ENCODE results near the gene WFS1. TPM values are rescaled to one million over a fixed set of nuclear protein-coding genes. Genes with fewer than 3 reads are reported as not detected.

The WFS1 gene
- total and polyA plus RNA-seq, 2 of the 4 experiments (the other 2 are of a cell fraction), result 9.7 to 42.4 TPM

DNA sequence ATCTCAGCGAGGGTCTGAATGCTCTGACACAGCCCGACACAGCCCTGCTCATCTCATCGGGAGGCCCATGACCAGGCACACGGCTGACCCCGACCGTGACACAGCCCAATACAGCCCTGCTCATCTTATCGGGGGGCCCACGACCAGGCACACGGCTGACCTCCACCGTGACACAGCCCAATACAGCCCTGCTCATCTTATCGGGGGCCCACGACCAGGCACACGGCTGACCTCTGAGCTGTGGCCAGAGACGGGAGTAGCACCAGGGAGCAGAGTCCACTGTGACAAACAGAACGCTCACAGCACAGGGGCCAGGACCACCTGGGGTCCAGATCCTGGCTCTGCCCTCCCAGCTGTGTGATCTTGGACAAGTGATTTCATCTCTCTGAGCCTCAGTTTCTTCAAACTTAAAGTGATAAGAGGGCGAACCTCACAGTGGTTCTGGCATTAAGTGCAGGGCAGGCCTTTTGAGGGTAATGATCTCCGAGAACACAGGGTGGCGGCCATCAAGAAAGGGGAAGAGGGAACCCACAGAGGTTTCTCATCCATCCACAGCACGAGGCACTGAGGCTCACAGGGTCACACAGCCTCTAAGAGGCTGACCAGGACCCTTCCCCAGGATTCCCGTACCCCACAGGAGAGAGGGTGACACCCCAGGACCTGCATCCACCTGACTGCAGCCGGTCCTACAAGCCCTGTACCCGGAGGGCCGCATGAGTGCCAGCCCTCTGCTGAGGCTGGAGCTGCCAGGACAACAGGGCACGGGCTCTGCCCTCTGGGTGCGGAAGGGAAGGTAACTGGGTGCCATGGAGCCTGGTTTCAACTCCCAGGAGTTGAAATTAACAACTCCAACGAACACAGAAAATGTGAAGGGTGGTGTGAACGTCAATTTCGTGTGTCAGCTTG, 60.1 kb downstream of the WFS1 start:
- ATAC-seq (ENCODE audit: low read depth) (no peak), DNase-seq (no peak)
- H4K91ac ChIP-seq (ENCODE audit: insufficient read depth, low read depth, low read length), result no peak overlapping the region
- no peaks in the 10 kb centered on the region for H3K4me1 ChIP-seq (ENCODE audit: control insufficient read depth, insufficient read depth, low read length)
- no peaks in the 10 kb centered on the region; the same call in 1 of the 2 replicates for H4K20me1 ChIP-seq (ENCODE audit: insufficient read depth, low read length)
- H3K9me1 ChIP-seq (ENCODE audit: insufficient read depth, low read length), result no peaks in the 10 kb centered on the region
- no TSS peak for BruUV-seq (replicated peaks)
- H3K23ac ChIP-seq (ENCODE audit: low read depth, low read length), result no peak overlapping the region
- ChIA-PET POLR2A (ENCODE audit: unreplicated experiment) (no interaction called here), CTCF (interaction anchor here (1.3 to 4.4 kb wide), 7 partner anchors 7 to 79 kb away, joined by 3 to 43 read pairs (median 12); no protein-coding TSS in a partner anchor)
- H2AK5ac ChIP-seq (ENCODE audit: low read depth, low read length), result no peak overlapping the region
- no peak overlapping the region for H4K8ac ChIP-seq (ENCODE audit: low read depth in 2 of 2, low read length in 2 of 2)
- no peak overlapping the region for H2BK20ac ChIP-seq (ENCODE audit: low read depth, low read length)
- H2BK15ac ChIP-seq (ENCODE audit: low read depth, low read length), result no peak overlapping the region
- no peak overlapping the region for H2AFZ ChIP-seq (replicated peaks; ENCODE audit: low read length, poor library complexity)
- in situ Hi-C loops (cut with MboI; ENCODE audit: low sequenced_read_pairs), result loop anchor here (5.0 to 10.0 kb wide), 2 partner anchors 77 to 335 kb away; no protein-coding TSS in a partner anchor
- H3K36me3 ChIP-seq (ENCODE audit: control insufficient read depth, insufficient read depth, low read length), result no peaks in the 10 kb centered on the region
- intact Hi-C loops (cut with micrococcal nuclease), result loop anchor here (5.0 kb wide), 1 partner anchor 753 kb away; no protein-coding TSS in a partner anchor
- H3K9ac ChIP-seq (ENCODE audit: low read depth, low read length), result no peak overlapping the region
- peaks cover 3% of the 10 kb centered on the region; the same call in 1 of the 2 replicates for H3K9me3 ChIP-seq (ENCODE audit: control insufficient read depth, insufficient read depth, low read length)
- H3K14ac ChIP-seq (replicated peaks; ENCODE audit: low read depth, low read length), result no peak overlapping the region
- H2AK9ac ChIP-seq (replicated peaks; ENCODE audit: low read depth, low read length, poor library complexity), result no peak overlapping the region
- H4K5ac ChIP-seq (ENCODE audit: low read depth, low read length), result no peak overlapping the region
- no peak overlapping the region for H3K4me3 ChIP-seq (ENCODE audit: insufficient read depth, low read depth, low read length)
- peaks cover 22% of the 10 kb centered on the region for H3K27me3 ChIP-seq (ENCODE audit: control insufficient read depth, insufficient read depth, low read length)
- no peak overlapping the region for H3K56ac ChIP-seq (ENCODE audit: extremely low read depth, insufficient read depth, low read length)
- H2BK120ac ChIP-seq (ENCODE audit: low read depth, low read length), result no peak overlapping the region
- no peak for TF ChIP-seq POLR2A (IDR thresholded peaks at IDR 0.05; ENCODE audit: low read depth, low read length)
- TF ChIP-seq, protein P1, sequence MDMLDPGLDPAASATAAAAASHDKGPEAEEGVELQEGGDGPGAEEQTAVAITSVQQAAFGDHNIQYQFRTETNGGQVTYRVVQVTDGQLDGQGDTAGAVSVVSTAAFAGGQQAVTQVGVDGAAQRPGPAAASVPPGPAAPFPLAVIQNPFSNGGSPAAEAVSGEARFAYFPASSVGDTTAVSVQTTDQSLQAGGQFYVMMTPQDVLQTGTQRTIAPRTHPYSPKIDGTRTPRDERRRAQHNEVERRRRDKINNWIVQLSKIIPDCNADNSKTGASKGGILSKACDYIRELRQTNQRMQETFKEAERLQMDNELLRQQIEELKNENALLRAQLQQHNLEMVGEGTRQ (IDR thresholded peaks at IDR 0.05; ENCODE audit: low read depth, low read length), result no peak
- TF ChIP-seq MAZ (IDR thresholded peaks at IDR 0.05; ENCODE audit: borderline replicate concordance, low read depth, low read length), result no peak
- TF ChIP-seq, protein P2, sequence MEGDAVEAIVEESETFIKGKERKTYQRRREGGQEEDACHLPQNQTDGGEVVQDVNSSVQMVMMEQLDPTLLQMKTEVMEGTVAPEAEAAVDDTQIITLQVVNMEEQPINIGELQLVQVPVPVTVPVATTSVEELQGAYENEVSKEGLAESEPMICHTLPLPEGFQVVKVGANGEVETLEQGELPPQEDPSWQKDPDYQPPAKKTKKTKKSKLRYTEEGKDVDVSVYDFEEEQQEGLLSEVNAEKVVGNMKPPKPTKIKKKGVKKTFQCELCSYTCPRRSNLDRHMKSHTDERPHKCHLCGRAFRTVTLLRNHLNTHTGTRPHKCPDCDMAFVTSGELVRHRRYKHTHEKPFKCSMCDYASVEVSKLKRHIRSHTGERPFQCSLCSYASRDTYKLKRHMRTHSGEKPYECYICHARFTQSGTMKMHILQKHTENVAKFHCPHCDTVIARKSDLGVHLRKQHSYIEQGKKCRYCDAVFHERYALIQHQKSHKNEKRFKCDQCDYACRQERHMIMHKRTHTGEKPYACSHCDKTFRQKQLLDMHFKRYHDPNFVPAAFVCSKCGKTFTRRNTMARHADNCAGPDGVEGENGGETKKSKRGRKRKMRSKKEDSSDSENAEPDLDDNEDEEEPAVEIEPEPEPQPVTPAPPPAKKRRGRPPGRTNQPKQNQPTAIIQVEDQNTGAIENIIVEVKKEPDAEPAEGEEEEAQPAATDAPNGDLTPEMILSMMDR (conservative IDR thresholded peaks at IDR 0.05; ENCODE audit: low read depth, low read length), result no peak
- no peak for TF ChIP-seq RAD21 (IDR thresholded peaks at IDR 0.05; ENCODE audit: low read length)
- no peak for TF ChIP-seq MXI1 (IDR thresholded peaks at IDR 0.05; ENCODE audit: borderline replicate concordance, low read depth, low read length)
- TF ChIP-seq BHLHE40 (IDR thresholded peaks at IDR 0.05; ENCODE audit: low read depth, low read length), result no peak
- TF ChIP-seq RCOR1 (IDR thresholded peaks at IDR 0.05; ENCODE audit: insufficient replicate concordance, low read length), result no peak
- TF ChIP-seq MAFK (IDR thresholded peaks at IDR 0.05; ENCODE audit: low read depth, low read length), result no peak
- TF ChIP-seq CEBPB (IDR thresholded peaks at IDR 0.05; ENCODE audit: low read depth, low read length), result no peak
- TF ChIP-seq FOS (IDR thresholded peaks at IDR 0.05; ENCODE audit: low read depth, low read length), result no peak
- no peak overlapping the region for H3K27ac ChIP-seq (ENCODE audit: insufficient read depth, low read length)
- H3K79me1 ChIP-seq (ENCODE audit: low read depth in 1 of 2, low read length in 2 of 2), result no peaks in the 10 kb centered on the region
- H3K18ac ChIP-seq (ENCODE audit: low read depth, low read length), result no peak overlapping the region
- dilution Hi-C loops (cut with HindIII; ENCODE audit: low sequenced_read_pairs, unreplicated experiment), result no loop called here
- 58% methylated on average over 11 of the region's 28 CpGs; no CpG with 5 or more reads in 1 of the 2 experiments for WGBS, 2 experiments (ENCODE audit: extremely low coverage in 2 of 2, insufficient read length in 1 of 2)
- no peak overlapping the region for H2BK5ac ChIP-seq (ENCODE audit: low read depth, low read length, poor library complexity, severe bottlenecking)
- H3K4me2 ChIP-seq (ENCODE audit: low read depth, low read length), result no peak overlapping the region
- no peak overlapping the region for H3K4ac ChIP-seq (ENCODE audit: low read depth, low read length)

Data from IMR-90 (cell line).